GM18861 (cell line): ENCODE measurements around the gene HOXB7.

Experiments
- ATAC-seq: cut with Tn5 transposase; IDR thresholded peaks from one replicate; pipeline ENCODE4 v1.9.1; 2021; ENCODE audit not compliant: unreplicated experiment

Gene HOXB7

GRCh38 chr17:48583708-48584222 lies 27.1 kb downstream of the HOXB7 start:
- no peak for ATAC-seq

- no peak for ATAC-seq
Observed at GRCh38 chr17:48582750-48583069, 28.1 kb downstream of the HOXB7 start.

- ATAC-seq, result no peak
Observed at GRCh38 chr17:48579760-48580554, 30.9 kb downstream of the HOXB7 start.

- ATAC-seq, result no peak
Observed at GRCh38 chr17:48579471-48579759, 31.4 kb downstream of the HOXB7 start.

GRCh38 chr17:48578616-48579470 lies 32.0 kb downstream of the HOXB7 start:
- no peak for ATAC-seq

- no peak for ATAC-seq
Observed at GRCh38 chr17:48577946-48578615, 32.7 kb downstream of the HOXB7 start, which contains the start of gene HOXB4. Gene HOXB4, minus strand, starts transcription at chr17:48578350. Its CDS starts 31 bp downstream, at chr17:48578319.

- ATAC-seq, result no peak
Observed at GRCh38 chr17:48577330-48577945, 33.4 kb downstream of the HOXB7 start.

GRCh38 chr17:48576479-48577309 lies 34.1 kb downstream of the HOXB7 start:
- ATAC-seq, result no peak

GRCh38 chr17:48575673-48576478 lies 34.9 kb downstream of the HOXB7 start:
- ATAC-seq, result no peak

GRCh38 chr17:48575066-48575582 lies 35.7 kb downstream of the HOXB7 start:
- ATAC-seq, result no peak

GRCh38 chr17:48574505-48575065 lies 36.2 kb downstream of the HOXB7 start:
- no peak for ATAC-seq

GRCh38 chr17:48571826-48572417 lies 38.9 kb downstream of the HOXB7 start:
- ATAC-seq, result no peak

- ATAC-seq, result no peak
Observed at GRCh38 chr17:48571024-48571818, 39.6 kb downstream of the HOXB7 start.

GRCh38 chr17:48570325-48571023 lies 40.3 kb downstream of the HOXB7 start:
- no peak for ATAC-seq

GRCh38 chr17:48569674-48570324 lies 41.0 kb downstream of the HOXB7 start:
- ATAC-seq, result no peak

- no peak for ATAC-seq
Observed at GRCh38 chr17:48569240-48569582, 41.6 kb downstream of the HOXB7 start.
